AG09309 (cell line): Measurements from ENCODE around the gene PIMREG.

ENCODE experiments used
- DNase-seq: peaks from one replicate; pipeline ENCODE4 v3.0.0-alpha.2; 2010; ENCODE audit warnings: low read depth
- H3K4me3 ChIP-seq: 2 replicates; pipeline ENCODE4 v1.5.1; 2011; ENCODE audit warnings: mild to moderate bottlenecking, low read depth, low read length, moderate library complexity; ENCODE audit not compliant: control insufficient read depth
- CTCF ChIP-seq: IDR thresholded peaks from 2 replicates; pipeline ENCODE4 v1.5.1; 2011; ENCODE audit warnings: mild to moderate bottlenecking, low read depth, low read length, inconsistent platforms; ENCODE audit not compliant: insufficient read depth, control insufficient read depth; ENCODE audit errors: missing control alignments

PIMREG gene

GRCh38 chr17:6426356-6427101 is 17.7 kb upstream of the PIMREG start:
- no peak for TF ChIP-seq CTCF
- DNase-seq, result no peak

GRCh38 chr17:6427279-6427781 is 16.9 kb upstream of the PIMREG start:
- peak; percentile 6 for TF ChIP-seq CTCF
- DNase-seq, result peak; percentile 11
- H3K4me3 ChIP-seq, result peak overlapping the region; percentile 13

More at GRCh38 chr17:6426356-6427101, 17.7 kb upstream of the PIMREG start:
- H3K4me3 ChIP-seq, result no peak overlapping the region

GRCh38 chr17:6428207-6428965 is 15.9 kb upstream of the PIMREG start:
- no peak for TF ChIP-seq CTCF
- DNase-seq, result no peak
- no peak overlapping the region for H3K4me3 ChIP-seq

GRCh38 chr17:6429266-6429665 is 15.0 kb upstream of the PIMREG start:
- no peak for TF ChIP-seq CTCF

GRCh38 chr17:6430769-6431168 is 13.5 kb upstream of the PIMREG start:
- H3K4me3 ChIP-seq, result no peak overlapping the region
- DNase-seq, result no peak
- TF ChIP-seq CTCF, result peak; percentile 28

More at GRCh38 chr17:6429266-6429665, 15.0 kb upstream of the PIMREG start:
- H3K4me3 ChIP-seq, result no peak overlapping the region
- DNase-seq, result no peak

- no peak within 1 kb of the TSS for H3K4me3 ChIP-seq
- DNase-seq, result no peak
- TF ChIP-seq CTCF, result no peak
These were observed 9.2 kb upstream of the PIMREG start, which contains the start of gene AIPL1 for GRCh38 chr17:6435051-6435450. TSS of gene AIPL1 (minus strand) at chr17:6435121. CDS start at chr17:6435104, 17 bp downstream.
